Ishikawa (cell line): ENCODE results near the gene NOM1.

Experiments used
- CEBPB ChIP-seq: IDR thresholded peaks from 2 replicates; pipeline ENCODE4 v1.6.1; 2012
- CREB1 ChIP-seq: IDR thresholded peaks from 2 replicates; pipeline ENCODE4 v1.6.1; 2012; ENCODE audit warnings: low read depth
- EGR1 ChIP-seq: IDR thresholded peaks from 2 replicates; pipeline ENCODE4 v1.6.1; 2012
- EP300 ChIP-seq: IDR thresholded peaks from 2 replicates; pipeline ENCODE4 v1.6.1; 2012; ENCODE audit warnings: borderline replicate concordance
- FOXM1 ChIP-seq: IDR thresholded peaks from 2 replicates; pipeline ENCODE4 v1.6.1; 2012; ENCODE audit warnings: low read depth, borderline replicate concordance
- NFIC ChIP-seq: IDR thresholded peaks from 2 replicates; pipeline ENCODE4 v1.6.1; 2012
- RAD21 ChIP-seq: IDR thresholded peaks from 2 replicates; pipeline ENCODE4 v1.6.1; 2012; ENCODE audit warnings: low read depth
- REST ChIP-seq: IDR thresholded peaks from 2 replicates; pipeline ENCODE4 v1.6.1; 2012; ENCODE audit warnings: low read depth, mild to moderate bottlenecking
- TAF1 ChIP-seq: IDR thresholded peaks from 2 replicates; pipeline ENCODE4 v1.6.1; 2012; ENCODE audit warnings: low read depth, mild to moderate bottlenecking
- TCF12 ChIP-seq: IDR thresholded peaks from 2 replicates; pipeline ENCODE4 v1.6.1; 2012; ENCODE audit warnings: low read depth
- TEAD4 ChIP-seq: IDR thresholded peaks from 2 replicates; pipeline ENCODE4 v1.6.1; 2012
- YY1 ChIP-seq: IDR thresholded peaks from 2 replicates; pipeline ENCODE4 v1.6.1; 2012; ENCODE audit warnings: low read depth
- ZBTB7A ChIP-seq: IDR thresholded peaks from 2 replicates; pipeline ENCODE4 v1.6.1; 2012; ENCODE audit warnings: low read depth
- TF ChIP-seq, protein P1 (sequence below): IDR thresholded peaks from 2 replicates; pipeline ENCODE4 v1.6.1; 2012
- TF ChIP-seq, protein P2 (sequence below): IDR thresholded peaks from 2 replicates; pipeline ENCODE4 v1.6.1; 2012

NOM1 gene

DNA sequence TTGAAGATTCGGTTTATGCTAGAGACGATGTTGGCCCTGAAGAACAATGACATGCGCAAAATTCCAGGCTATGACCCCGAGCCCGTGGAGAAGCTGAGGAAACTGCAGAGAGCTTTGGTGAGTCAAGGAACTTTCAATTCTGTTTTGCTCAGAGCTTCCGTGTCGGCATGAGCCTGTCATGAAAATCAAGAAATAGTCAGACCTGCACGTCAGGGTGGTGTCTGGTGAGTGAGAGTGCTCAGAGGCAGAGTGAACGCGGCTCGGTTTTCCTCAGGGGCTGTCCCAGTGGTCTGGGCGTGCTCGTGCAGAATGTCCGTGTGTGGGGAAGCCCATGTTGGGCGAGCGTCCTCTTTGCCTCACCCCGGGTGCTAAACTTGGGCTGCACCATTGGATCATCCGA, 12.6 kb downstream of the NOM1 start:
- TF ChIP-seq, protein P1, sequence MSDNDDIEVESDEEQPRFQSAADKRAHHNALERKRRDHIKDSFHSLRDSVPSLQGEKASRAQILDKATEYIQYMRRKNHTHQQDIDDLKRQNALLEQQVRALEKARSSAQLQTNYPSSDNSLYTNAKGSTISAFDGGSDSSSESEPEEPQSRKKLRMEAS = no peak
- TF ChIP-seq YY1 (no peak), TCF12 (no peak), NFIC (no peak), CEBPB (no peak), TEAD4 (no peak), CREB1 (no peak), TAF1 (no peak), EP300 (no peak), REST (no peak), ZBTB7A (no peak)
- TF ChIP-seq, protein P2, sequence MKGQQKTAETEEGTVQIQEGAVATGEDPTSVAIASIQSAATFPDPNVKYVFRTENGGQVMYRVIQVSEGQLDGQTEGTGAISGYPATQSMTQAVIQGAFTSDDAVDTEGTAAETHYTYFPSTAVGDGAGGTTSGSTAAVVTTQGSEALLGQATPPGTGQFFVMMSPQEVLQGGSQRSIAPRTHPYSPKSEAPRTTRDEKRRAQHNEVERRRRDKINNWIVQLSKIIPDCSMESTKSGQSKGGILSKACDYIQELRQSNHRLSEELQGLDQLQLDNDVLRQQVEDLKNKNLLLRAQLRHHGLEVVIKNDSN = no peak

GRCh38 chr7:156962897-156963296, 13.4 kb downstream of the NOM1 start:
- TF ChIP-seq NFIC = no peak
- no peak for TF ChIP-seq EGR1
- TF ChIP-seq, protein P2 = no peak
- no peak for TF ChIP-seq CEBPB
- TF ChIP-seq CREB1 = no peak
- no peak for TF ChIP-seq YY1
- TF ChIP-seq RAD21 = no peak
- TF ChIP-seq TCF12 = no peak
- TF ChIP-seq REST = no peak
- TF ChIP-seq, protein P1 = no peak
- TF ChIP-seq EP300 = no peak
- no peak for TF ChIP-seq FOXM1
- TF ChIP-seq TAF1 = no peak
- TF ChIP-seq ZBTB7A = no peak
- no peak for TF ChIP-seq TEAD4

DNA sequence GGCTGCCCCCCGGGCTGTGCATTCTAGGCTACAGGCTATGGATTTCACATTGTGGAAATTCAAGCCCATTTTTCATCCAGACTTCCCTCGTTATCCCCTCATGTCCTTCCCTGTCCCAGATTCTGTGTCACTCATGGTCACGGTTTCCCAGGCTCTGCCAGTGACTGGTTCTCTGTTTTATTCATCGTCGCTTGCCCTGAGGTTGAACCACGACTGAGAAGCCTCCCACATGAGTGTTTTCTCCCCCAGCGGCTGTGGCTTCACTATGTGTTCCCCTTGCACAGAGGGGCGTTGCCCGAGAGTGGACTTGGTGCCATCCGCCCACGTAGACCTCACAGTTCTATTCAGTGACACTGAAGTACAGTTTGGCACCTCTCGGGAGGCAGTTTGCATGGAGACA, 14.0 kb downstream of the NOM1 start:
- TF ChIP-seq, protein P1 = no peak
- no peak for TF ChIP-seq CEBPB
- no peak for TF ChIP-seq EP300
- no peak for TF ChIP-seq EGR1

DNA sequence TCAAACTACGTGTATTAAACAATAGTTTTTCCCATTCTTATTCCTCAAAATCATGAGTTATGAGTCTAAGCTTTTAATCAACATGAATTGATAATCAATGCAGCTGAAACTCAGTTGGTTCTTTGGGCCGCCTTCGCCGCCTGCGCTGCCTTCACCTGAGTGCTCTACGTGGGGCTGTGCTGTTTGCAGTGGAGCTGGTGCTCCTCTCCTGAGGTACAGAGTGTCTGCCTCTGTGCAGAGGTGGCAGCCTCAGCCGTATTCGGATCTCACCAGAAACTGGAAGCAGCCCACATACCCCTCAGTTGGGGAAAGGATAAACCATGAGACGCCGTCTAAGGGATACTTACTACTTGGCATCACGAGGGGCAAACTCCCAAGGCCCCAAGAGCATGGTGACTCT, 15.5 kb downstream of the NOM1 start:
- TF ChIP-seq TAF1 (no peak), TCF12 (no peak), NFIC (no peak), FOXM1 (no peak), EGR1 (no peak), CEBPB (no peak)

DNA sequence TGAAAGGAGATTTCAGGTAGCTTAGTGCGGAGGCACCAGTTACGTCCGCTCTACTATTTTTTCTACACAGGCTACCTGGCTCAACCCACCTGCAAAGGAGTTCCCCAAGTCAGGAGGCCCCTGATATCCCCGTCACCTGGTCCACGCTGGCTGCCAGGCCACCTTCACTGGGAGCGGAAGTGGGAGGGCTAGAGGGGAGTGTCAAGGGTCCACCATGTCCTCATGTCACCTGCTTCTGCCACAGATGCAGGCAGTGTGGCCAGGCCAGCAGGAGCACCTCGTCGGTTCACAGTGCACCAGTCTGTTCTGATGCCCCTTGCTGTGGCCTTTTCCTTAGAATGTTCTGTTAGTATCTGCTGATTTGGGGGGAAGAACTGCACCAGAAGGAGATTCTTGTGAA, 16.9 kb downstream of the NOM1 start:
- TF ChIP-seq TEAD4 = no peak
- TF ChIP-seq ZBTB7A = no peak
- TF ChIP-seq YY1 = no peak
- TF ChIP-seq EGR1 = no peak
- TF ChIP-seq RAD21 = no peak
- TF ChIP-seq, protein P1 = no peak
- TF ChIP-seq, protein P2 = no peak

DNA sequence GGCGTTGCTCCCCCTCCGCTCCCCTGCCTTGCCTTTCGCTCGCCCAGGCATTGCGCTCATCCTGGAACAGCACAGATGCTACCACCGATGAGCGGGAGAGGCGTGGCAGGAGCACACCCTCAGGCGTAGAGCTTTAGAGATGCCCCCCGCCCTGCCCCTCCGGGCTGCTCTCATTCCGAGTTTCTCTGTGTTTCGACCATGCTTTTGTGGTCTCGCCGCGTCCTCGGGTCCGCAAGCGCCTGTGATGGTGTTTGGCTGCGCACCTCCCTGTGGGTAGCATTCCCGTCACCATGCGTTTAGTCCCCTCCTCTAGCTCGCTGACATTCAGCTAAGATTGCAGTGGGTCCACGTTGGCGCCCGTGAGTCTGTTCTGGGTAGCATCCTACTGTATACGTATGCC, 18.7 kb downstream of the NOM1 start:
- TF ChIP-seq EP300 (no peak), RAD21 (no peak), TAF1 (no peak), EGR1 (no peak), CREB1 (no peak), YY1 (no peak), REST (no peak), TEAD4 (no peak), CEBPB (no peak), NFIC (no peak), ZBTB7A (no peak), TCF12 (no peak), FOXM1 (no peak)
- TF ChIP-seq, protein P1 = no peak
- TF ChIP-seq, protein P2 = no peak
